RWPE1 (cell line): Measurements from ENCODE around the gene NEK10.

ENCODE experiments used
- CTCF ChIA-PET: fragments of 350-600 bp; sonication (Branson Sonifier 250); formaldehyde crosslinking; extraction: SDS; loops from one replicate; lab custom pipeline; 2021; lab: Yijun Ruan, JAX
- POLR2A ChIA-PET: fragments of 400-600 bp; formaldehyde crosslinking; extraction: SDS; loops from one replicate; lab custom pipeline; 2020; ENCODE audit warnings: antibody characterized with exemption; ENCODE audit not compliant: low non-redundant PET; lab: Yijun Ruan, JAX
- DNase-seq: peaks from one replicate; pipeline ENCODE4 v3.0.0; 2012; ENCODE audit warnings: low spot score
- H3K27ac ChIP-seq: fragments of 450-650 bp; 2 replicates; pipeline ENCODE4 v1.5.1; 2017
- TF ChIP-seq, protein P1 (sequence below): fragments of 450-650 bp; conservative IDR thresholded peaks from 2 replicates; pipeline ENCODE4 v1.5.1; 2017; ENCODE audit warnings: low read depth, mild to moderate bottlenecking

Gene NEK10

DNA sequence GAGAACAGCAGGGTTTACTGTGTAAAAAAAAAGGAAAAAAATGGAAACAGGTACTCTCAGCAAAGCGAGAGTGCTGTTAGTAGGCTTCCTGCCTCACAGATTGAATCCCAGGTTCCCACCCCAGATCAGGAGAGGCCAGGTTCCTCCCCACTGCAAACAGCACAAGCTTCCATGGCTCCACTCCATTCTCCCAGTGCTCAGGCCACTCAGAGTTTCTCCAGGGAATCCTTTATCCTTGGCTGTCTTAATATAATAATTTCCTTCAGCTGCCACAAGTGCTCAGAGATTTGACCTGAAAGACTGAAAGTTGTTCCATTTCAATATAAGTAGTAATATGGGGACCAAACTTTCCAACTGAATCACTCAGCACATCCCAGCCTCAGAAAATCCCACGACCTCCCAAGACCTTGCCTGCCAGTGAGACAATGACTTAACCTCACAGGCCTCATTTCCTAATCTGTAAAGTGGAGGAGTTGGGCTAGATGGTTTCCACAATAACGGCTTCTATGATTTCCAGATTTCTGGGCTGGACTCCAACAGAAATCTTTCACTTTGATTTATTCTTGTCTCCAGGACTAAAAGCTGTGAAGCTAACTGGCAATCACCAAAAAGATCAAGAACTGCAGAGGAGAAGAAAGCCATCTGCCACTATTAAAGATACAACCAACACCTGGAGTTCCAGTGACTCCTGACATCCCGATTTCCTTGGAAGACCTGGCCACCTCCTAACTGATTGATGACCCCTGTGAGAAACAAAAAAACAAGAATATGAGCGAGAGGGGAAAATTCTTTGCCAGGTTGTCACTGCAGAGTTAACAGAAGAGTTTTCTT, 289.5 kb downstream of the NEK10 start:
- H3K27ac ChIP-seq, result no peak overlapping the region
- DNase-seq, result no peak
- POLR2A ChIA-PET, result no interaction called here
- TF ChIP-seq, protein P1, sequence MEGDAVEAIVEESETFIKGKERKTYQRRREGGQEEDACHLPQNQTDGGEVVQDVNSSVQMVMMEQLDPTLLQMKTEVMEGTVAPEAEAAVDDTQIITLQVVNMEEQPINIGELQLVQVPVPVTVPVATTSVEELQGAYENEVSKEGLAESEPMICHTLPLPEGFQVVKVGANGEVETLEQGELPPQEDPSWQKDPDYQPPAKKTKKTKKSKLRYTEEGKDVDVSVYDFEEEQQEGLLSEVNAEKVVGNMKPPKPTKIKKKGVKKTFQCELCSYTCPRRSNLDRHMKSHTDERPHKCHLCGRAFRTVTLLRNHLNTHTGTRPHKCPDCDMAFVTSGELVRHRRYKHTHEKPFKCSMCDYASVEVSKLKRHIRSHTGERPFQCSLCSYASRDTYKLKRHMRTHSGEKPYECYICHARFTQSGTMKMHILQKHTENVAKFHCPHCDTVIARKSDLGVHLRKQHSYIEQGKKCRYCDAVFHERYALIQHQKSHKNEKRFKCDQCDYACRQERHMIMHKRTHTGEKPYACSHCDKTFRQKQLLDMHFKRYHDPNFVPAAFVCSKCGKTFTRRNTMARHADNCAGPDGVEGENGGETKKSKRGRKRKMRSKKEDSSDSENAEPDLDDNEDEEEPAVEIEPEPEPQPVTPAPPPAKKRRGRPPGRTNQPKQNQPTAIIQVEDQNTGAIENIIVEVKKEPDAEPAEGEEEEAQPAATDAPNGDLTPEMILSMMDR, result no peak
- CTCF ChIA-PET, result interaction anchor here (0.6 kb wide), 1 partner anchor 1531 kb away, joined by 3 read pairs; no protein-coding TSS in a partner anchor

DNA sequence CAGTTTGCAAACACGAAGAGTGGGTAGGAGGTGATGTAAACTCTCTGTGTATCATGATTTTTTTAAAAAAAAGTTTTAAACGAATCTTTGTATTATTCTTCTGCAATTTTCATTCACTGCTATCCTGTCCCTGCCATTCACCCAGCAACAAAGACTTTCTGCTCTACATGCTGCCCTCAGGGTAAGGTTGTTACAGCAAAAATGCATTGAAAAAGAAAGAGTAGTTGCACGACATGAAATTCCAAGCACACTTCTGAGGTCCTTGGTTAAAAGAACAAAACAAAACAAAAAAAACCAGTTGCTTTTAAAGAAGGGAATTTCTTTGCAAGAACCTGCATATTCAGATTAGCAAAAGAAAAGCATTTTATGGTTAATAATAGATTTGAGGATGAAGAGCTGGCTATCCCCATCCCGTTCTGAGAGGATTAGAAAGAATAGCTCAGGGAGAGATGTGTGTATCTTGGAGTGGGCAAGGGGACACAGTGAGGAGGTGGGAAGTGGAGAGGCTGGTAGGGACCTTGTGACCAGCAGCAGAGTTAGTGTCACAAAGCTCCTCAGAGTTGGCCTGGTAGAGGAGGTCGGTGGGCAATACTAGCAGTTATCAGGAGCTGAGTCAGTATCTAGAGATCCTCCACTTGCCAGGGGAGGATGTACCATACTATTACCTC, 290.8 kb downstream of the NEK10 start:
- CTCF ChIA-PET, result no interaction called here
- DNase-seq, result no peak
- no peak overlapping the region for H3K27ac ChIP-seq
- POLR2A ChIA-PET, result no interaction called here
- TF ChIP-seq, protein P1, result no peak

DNA sequence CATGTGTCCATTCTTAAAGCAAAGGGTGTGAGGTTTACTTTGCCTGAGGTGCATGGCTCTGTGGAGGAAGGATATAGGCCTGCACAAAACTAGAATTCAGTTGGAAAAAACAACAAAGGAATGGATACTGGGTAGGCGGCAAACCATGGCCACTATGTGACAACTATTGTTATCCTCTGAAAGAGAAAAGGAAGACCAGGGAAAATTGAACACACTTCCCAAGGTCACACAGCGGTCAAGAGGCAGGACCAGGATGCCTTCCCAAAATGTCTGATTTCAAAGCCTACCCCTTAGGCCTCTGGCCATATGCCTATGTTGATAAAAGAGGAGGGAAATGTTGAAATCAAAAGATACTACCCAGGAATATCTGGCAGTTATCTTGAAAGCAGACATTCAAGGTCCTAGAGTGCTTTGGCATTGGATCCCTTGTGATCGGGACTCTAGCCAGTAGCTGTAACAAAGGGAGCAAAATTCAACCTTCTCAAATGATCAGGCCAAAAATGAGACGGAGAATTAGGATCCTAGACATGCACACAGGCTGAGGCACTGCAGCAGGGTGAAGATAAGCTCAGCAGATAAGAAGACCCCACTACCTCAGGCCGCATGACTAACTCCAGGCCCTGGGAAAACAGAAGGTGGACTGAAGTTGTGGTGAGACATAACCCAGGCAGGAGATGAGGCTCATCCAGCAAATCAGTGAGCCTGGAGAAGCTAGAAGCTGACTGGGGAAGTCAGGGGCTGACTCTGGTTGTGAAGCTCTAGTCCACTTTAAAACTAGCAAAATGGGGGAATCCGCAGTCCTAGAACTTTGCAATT, 292.2 kb downstream of the NEK10 start:
- POLR2A ChIA-PET, result no interaction called here
- CTCF ChIA-PET, result no interaction called here
- no peak overlapping the region for H3K27ac ChIP-seq
- TF ChIP-seq, protein P1, result no peak
- no peak for DNase-seq

DNA sequence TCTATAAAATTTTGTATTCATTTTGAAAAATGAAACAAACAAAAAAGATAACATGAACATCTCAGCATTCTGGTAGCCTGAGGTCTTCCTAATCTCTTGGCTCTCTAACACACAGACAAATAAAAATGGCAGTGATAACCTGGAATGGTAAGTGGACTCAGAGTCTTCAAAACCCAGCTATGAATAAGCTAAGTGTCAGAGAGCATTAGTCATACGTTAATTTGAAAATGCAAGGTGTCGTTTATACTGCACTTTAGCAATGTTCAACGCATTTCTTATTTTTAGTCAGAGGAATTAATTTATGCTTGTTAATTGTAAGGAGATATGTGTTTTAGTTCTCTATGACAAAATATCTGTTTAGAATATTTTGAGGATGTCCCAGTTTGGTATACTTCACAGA, 294.3 kb downstream of the NEK10 start:
- ChIA-PET CTCF (no interaction called here), POLR2A (no interaction called here)
- H3K27ac ChIP-seq, result no peak overlapping the region
- TF ChIP-seq, protein P1, result no peak
- no peak for DNase-seq

DNA sequence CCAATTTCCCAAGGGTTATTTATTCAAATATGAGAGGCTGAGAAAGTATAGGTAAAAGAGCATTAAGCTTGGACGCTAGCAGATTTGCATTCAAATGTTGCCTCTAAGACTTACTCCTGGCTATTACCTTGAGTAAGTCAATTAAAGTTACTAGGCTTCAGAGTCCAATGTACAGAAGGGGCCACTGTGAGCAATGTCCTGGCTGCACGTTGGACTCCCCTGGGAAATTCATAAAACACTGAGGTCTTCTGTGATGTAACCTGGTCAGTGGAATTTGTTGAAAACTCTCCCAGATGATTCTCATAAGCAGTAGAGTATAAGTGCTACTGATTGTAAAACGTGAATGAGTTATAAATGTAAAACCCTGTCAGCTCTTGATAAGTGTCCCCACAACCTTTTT, 295.3 kb downstream of the NEK10 start:
- ChIA-PET POLR2A (no interaction called here), CTCF (no interaction called here)
- no peak overlapping the region for H3K27ac ChIP-seq
- TF ChIP-seq, protein P1, result no peak
- no peak for DNase-seq

DNA sequence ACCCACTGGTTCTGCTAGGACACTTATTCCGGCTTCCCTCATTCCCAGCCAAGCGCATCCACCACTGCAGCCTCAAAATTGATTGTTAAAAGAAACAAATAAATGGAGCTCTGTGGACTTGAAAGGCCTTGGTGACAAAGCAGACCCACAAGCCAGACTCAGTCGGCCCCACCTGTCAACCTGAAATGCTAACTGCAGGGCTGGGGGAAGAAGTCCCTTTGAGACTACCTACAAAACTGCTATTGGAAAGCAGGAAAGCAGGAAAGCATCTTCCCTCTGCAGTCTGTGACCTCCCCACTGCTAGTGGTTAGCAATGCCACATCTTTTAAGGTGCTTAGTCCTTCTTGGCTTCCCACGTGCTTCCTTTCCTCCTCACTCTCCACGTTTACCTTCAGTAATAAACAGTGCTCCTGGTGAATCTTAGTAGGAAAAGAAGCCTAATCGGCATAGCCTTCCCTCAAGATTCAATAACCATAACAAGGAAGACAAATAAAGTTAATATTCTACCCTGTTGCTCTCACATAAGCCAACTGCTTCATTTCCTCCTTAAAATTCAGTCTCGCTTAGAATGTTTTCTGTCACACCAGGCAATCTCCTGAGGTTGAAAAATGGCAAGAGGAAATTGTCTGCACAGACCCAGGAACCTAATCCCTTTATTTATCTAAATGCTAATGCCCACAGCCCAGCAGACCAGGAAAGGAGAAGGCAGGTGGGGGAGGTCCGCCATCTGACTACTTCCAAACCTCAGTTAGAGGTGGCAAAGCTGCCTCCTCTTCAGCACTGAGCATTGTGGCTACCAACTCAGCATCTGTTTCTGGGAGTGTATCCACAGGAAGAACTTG, 296.2 kb downstream of the NEK10 start:
- POLR2A ChIA-PET, result no interaction called here

More for the DNA sequence above, 296.2 kb downstream of the NEK10 start:
- H3K27ac ChIP-seq, result no peak overlapping the region
- CTCF ChIA-PET, result no interaction called here
- TF ChIP-seq, protein P1, result no peak
- no peak for DNase-seq
